ENCODE measurements around the gene LPCAT1.

Gene LPCAT1

GRCh38 chr5:1444361-1445189, 79.2 kb downstream of the LPCAT1 start:
- no peak for DNase-seq (ENCODE audit: low read depth)

DNA sequence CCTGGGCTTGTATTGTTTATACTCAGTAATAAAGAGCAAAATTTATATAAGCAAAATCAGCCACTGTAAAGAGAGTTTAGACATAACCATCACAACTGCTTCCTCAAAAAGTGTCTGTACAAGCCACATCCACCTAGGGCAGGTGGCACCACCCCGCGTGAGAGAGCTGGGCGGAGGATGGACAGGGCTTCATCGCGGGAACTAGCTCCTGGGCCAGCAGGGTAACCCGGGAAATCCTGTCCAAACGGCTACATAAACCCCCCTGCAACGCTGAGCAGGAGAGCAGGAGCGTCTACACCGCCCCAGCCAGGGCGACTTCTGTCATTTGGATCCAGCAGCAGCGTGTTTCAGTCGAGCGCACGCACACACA, 79.8 kb downstream of the LPCAT1 start:
- no peak for DNase-seq (ENCODE audit: low read depth)

- no peak for DNase-seq (ENCODE audit: low read depth)
Observed at GRCh38 chr5:1443171-1443570, 80.6 kb downstream of the LPCAT1 start.

- no peak for DNase-seq (ENCODE audit: low read depth)
Observed at GRCh38 chr5:1442222-1443145, 81.3 kb downstream of the LPCAT1 start.

DNA sequence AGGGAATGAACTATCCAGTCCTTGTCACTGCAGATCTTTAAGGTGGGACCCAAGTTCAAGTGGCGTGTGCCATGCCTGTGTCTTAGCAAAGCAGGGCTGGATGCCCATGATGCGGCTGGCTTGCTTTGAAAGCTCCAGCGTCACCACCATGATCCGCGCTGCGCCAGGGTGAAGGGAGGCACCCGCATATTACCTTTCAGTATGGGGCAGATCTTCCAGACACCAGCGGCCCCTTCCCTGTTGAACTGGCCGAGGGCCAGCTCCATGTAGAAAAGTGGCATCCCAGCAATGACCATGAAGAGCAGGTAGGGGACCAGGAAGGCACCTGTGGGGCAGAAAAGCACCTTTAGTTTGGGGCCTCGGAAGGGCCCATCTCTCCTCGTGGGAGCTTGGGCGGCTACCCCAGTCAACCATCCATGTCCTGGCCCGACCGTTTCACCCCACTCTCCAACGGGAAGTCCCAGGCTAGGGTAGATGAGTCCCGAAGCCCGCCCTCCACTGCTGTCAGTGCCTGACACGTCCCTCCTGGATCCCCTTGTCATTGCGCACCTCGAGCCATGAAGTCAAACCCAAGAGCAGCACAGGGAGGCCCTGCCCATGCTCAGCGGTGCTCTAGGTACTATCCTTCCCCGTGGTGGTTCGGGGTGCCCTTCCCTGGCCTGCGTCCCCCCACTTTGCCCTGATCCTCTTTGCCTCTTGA, 82.4 kb downstream of the LPCAT1 start:
- DNase-seq (ENCODE audit: low read depth): no peak

DNA sequence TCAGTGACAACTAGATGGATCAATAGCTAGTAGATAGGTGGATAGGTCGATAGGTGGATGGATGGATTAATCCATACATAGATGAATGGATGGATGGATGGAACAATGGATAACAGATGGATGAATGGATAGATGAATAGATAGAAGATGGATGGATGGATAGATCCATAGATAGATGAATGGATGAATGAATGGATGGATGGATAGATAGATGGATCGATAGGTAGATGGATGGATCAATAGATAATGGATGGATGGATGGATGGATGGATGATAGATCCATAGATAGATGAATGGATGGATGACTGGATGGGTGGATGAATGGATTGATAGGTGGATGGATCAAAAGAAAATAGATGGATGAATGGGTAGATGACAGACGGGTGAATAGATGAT, 83.7 kb downstream of the LPCAT1 start:
- no peak for DNase-seq (ENCODE audit: low read depth)

DNA sequence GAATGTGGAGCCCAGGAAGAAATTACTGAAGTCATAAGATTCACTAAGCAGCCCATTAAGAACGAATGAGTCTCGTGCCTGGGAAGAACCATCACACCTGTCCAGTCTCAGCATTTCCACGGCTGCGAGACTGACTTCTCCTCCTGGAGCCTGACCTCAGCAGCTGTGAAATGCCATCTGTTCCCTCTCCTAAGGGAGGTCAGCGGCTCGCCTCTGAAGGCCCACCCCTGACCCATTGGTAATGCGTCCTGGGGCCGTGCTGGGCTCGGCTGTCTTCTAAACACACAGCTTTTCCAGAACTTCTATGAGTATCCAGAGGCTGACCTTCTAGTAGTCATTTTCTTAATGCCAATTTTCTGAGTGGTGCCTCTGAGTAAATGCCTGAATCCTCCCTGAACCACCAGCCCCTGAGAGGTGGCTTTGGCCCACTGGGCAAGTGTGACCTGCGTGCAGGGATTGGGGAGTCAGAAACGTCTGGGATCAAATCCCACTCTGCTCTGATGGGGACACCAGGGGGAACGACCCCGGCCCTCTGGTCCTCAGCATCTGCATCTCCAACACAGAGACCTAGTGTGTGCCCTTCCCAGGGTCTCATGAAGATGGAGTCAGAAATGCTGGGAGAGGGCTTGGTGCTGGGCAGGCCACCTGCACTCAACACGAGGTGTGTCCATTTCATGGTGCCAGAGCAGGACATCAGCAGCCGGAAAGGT, 84.2 kb downstream of the LPCAT1 start:
- DNase-seq (ENCODE audit: low read depth): no peak

DNA sequence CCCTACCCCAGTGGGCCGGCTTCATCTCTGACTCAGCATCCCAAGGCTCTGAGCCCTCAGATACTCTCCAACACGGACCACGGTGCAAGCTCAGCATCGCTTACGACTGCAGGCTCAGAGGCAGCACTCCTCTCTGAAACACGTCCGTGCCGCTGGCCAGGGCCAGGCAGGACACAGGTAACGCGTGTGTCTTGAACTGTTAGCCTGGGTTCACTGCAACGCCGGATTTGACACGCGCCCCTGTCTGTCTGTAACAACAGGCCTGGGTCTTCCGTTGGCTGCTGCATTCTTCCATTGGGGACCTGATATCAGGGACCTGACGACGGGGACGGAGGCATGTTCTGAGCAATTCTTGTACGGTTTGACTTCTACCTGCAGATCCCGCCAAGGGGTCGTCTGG, 84.9 kb downstream of the LPCAT1 start:
- no peak for DNase-seq (ENCODE audit: low read depth)

GRCh38 chr5:1437876-1438559, 85.7 kb downstream of the LPCAT1 start:
- no peak for DNase-seq (ENCODE audit: low read depth)

GRCh38 chr5:1437226-1437829, 86.4 kb downstream of the LPCAT1 start:
- DNase-seq (ENCODE audit: low read depth): no peak

DNA sequence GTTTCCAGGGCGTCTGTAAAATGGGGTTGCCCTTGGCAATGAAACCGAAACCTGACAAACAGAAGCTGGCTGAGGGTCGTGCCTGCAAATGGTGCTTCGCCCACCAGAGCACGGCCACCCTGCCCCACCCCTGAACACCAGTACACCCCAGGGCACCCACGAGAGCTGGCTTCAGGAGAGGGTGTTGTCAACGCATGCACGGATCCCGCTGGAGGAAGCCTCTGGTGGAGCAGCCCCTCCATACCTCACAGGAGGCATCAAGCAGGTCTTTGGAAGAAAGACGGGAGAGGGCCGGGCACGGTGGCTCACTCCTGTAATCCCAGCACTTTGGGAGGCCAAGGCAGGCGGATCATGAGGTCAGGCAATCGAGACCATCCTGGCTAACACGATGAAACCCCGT, 87.1 kb downstream of the LPCAT1 start:
- DNase-seq (ENCODE audit: low read depth): no peak

DNA sequence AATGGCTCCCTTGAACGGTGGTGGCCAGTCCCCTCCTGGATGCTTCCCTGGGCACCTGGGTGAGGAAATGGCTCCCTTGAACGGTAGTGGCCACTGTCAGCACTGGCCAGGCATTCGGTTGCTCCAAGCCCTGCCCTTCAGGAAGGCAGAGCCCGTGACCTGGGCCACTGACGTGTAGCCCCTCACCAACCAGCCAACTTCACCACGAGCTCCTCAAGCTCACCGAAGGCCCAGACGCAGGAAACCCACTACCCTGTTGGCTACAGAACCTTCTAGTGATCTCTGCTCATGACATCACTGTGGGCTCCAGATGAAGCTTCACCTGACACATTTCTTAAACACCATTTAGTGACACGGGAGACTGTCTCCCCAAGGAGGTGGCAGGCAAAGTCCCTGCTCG, 87.7 kb downstream of the LPCAT1 start:
- no peak for DNase-seq (ENCODE audit: low read depth)

- no peak for DNase-seq (ENCODE audit: low read depth)
Observed at GRCh38 chr5:1435369-1435768, 88.4 kb downstream of the LPCAT1 start.

GRCh38 chr5:1432296-1432695, 91.5 kb downstream of the LPCAT1 start:
- no peak for DNase-seq (ENCODE audit: low read depth)

DNA sequence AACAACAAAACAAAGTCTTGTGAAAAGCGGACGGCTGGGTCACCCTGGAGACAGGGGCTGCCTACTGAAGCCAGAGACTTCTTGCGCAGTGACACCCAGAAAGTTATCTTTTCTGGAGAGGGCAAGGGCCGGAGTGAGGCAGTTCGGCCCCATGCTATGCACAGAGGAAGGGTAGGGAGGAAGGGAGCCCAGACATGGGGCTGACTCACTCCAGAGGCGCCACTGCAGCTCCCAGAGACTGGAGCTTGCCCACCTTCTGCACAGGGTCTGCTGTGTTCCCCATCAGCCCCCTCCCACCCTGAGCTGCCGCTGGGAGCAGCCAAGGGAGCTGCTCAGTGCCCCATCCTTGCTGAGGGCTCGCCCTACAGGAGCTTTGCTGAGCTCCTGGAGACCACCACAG, 91.9 kb downstream of the LPCAT1 start:
- no peak for DNase-seq (ENCODE audit: low read depth)

GRCh38 chr5:1431021-1431811, 92.5 kb downstream of the LPCAT1 start:
- no peak for DNase-seq (ENCODE audit: low read depth)

DNA sequence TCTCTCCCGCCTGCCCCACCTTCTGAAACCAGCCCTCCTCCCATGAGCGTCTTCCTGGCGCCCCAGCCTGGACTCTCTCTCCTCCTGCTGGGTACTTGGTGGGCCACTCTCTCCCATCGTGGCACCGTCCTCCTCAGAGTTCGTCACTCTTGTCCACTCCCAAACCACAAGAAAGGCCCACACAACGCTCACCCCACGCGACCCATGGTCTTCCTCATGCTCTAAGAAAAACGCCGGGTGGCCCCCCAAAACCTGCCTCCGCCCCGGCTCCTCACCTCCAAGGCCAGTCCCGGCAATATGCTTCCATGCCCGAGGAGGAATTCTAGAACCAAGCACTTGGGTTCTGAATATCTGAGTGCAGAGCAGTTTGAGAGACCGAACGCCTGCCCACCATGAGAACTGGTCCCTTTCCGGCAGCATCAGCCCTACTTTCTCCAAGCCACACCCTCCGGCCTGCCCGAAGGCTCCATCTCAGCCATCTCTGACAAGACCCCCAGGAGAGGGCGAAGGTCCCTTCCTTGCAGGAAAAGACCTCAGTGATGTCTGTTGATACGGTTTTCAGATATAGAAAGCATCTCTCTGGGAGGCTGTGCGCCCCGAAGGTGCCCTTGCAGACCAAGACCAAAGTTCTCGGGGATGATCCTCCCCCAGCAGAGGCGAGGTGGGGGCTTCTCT, 93.5 kb downstream of the LPCAT1 start:
- no peak for DNase-seq (ENCODE audit: low read depth)

- DNase-seq (ENCODE audit: low read depth): no peak
Observed at GRCh38 chr5:1429496-1429895, 94.3 kb downstream of the LPCAT1 start.

- DNase-seq (ENCODE audit: low read depth): no peak
Observed at GRCh38 chr5:1429066-1429465, 94.7 kb downstream of the LPCAT1 start.

DNA sequence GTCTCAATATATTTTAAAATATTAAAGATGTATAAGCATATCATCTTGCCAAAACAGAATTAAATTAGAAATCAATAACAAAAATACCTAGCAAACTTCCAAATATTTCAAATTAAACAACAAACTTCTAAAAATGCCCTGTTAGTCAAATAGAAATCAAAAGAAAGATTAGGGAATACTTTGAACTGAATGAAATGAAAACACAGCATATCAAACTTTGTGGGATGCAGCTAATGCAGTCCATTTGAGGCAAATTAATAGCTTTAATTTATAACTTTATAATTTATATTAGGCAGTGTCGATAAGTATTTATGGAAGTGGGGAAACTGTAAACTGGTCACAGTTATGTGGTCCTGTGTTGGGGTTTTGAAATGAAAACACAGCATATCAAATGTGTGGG, 95.7 kb downstream of the LPCAT1 start:
- DNase-seq (ENCODE audit: low read depth): no peak

Data from stimulated activated CD8-positive, alpha-beta memory T cell treated with anti-CD3 and anti-CD28 coated beads, Interleukin-7, amount 100 ng/mL, for 24 hours (primary cell).